NCI-H510A treated with DMSO at 0.1 percent for 48 hours (cell line): ENCODE data around the gene SORBS1.

ENCODE experiments used
- DNase-seq: peaks from one replicate; lab custom pipeline; 2025; lab: John Stamatoyannopoulos, UW

The SORBS1 gene

DNA sequence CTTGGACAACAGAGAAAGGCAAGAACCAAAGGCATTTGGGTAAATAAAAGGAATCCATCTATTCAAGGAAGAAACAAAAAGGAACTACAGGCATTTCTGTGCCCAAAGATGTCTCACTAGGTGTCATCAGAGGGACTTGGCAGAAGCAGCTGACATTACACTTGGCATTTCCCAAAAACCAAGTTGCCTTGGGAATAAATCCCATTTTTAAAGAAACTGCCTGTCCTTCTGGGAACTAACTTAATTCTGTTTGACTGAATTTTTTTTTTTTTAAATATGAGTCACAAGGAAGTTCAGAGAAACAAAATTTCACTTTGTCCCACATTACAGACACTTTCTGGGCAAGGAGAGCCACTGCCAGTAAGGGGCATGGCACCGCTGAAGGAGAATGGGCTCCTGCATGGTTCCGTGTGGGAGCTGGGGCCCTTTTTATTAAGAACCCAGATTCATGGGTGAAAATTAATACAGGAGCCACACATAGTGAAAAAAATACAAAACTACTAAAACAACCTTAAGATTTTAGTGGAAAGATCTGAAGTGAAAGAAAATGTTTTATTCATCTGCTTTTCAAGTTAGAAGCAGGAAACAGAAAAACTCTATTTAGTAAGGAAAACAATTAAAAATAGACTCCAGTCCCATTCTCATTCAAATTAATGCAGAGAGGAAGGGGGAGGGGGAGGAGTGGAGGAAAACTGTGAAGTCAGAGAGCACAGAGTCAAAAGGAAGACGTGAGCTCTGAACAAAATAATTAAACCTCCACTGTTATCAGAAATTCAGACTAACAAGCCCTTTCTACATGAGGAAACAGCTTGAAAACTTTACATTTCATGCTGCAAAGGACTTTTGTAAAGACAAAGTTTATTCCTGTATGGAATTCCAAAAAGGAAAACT is 151.9 kb downstream of the SORBS1 start:
- no peak for DNase-seq

DNA sequence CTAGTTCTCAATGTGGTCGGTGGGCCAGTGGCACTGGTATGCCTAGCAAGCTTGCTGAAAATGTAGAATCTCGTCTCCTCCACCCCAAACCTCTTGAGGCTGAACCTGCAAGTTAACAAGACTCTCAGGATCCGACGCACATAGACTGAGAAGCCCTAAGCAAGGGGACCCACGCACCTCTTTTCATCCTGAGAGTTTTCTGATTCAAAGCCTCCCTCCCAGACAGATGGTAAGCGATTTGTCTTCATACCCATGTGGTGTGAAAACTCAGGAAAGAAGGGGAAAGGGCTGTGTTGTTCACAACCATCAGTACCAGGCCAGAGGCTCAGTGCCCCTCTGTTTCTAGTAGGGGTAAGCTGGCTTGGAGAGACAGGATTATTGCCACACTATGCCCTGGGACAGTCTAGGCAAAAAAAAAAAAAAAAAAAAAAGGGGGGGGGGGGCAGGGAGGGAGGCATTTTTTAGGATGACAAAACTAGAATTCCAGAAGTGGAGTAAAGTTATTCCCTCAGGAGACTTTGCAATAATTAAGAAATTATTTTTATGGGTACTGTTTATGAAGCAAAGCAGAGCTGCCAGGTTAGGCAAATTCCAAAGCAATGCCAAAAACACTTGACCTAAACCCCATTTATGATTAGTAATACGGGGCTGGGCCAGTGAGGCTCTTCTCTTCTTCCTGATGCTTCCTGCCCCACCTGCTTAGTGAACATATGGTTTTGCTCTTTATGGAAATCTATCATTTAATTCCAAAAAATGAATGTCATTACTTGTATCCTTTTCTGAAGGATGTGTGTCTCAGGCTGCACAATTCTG is 152.8 kb downstream of the SORBS1 start:
- DNase-seq = no peak

DNA sequence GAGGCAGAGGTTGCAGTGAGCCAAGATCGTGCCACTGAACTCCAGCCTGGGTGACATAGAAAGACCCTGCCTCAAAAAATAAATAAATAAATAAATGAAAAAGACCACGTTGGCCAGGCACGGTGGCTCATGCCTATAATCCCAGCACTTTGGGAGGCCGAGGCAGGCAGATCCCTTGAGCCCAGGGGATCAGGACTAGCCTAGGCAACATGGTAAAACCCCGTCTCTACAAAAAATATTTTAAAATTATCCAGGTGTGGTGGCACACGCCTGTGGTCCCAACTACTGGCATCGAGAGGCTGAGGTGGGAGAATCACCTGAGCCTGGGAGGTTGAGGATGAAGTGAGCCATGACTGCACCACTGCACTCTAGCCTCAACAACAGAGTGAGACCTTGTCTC is 153.6 kb downstream of the SORBS1 start:
- no peak for DNase-seq

DNA sequence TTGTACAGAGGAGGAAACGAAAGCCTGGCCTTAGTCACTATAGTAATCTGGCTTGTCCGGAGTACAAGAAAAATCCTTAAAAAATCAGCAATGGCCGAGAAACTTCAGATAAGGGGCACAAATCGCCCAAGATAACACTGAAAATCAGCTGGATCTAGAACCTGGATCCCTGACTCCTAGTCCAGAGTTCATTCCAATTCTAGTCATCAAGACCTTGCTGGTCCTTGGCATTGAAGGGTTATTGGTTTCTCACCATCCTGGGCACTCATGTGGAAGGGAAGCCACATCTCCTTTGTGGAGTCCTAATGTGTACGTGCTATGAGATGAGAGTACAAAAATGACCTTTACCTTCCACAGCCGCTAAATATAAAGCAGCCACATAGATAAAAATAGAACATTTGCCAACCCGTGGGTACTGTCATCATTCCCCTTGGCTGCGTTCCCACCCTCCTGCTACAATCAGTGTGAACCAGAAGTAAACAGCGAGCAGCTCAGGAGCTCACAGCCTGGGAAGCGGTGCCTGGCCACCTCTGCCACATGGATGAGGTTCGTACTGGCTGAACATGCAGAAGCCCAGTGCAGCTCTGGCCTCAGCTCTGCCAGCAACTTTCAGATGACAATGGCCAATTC is 154.4 kb downstream of the SORBS1 start:
- no peak for DNase-seq

DNA sequence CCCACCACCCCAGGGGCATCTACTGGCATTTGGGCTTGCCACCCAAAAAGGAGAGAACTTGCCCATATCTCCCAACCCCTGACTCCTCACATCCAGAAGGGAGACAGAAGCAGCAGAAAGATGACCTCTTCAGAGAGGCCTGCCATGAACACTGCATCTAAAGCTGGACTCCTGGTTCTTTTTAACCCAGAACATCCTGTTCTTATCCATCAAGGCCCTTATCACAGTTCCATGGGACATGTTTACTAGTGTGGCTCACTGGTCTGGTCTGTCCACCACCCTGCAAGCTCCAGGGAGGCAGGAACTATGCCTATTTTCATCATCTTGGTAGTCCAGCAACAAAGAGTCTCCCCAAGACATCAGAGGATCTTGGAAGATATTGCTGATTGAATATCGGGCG is 155.5 kb downstream of the SORBS1 start:
- DNase-seq = no peak

GRCh38 chr10:95404864-95405263 is 156.3 kb downstream of the SORBS1 start:
- DNase-seq = no peak

GRCh38 chr10:95404462-95404858 is 156.7 kb downstream of the SORBS1 start:
- DNase-seq = no peak

DNA sequence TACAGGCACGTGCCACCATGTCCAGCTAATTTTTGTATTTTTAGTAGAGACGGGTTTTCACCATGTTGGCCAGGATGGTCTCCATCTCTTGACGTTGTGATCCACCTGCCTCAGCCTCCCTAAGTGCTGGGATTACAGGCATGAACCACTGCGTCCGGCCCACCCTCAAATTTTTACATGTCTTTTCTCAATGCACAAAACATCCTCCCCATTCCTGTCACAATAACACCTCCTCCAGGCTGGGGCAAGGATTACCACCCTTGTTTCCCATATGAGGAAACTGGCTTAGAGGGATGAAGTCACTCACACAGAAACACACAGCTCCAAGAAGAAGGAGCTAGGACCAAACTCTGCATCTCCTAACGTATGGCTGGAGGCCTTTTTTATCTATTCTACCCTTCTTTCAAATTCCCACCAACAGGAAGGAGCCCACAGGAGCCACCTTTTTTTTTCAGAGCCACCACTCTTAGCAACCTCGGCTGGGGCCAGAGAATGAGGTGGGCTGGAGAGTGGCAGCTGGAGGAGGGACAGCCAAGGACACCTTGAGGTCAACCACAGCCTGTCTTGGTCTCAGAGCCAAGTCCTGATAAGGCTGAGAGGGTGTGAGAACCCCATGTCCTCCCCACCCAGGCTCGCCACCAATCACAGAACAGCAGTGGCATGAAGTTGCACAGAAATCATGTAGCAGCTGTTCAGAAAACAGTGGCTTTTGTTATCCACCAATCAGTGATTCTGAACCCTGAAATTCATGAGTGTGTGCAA is 157.3 kb downstream of the SORBS1 start:
- DNase-seq = no peak

DNA sequence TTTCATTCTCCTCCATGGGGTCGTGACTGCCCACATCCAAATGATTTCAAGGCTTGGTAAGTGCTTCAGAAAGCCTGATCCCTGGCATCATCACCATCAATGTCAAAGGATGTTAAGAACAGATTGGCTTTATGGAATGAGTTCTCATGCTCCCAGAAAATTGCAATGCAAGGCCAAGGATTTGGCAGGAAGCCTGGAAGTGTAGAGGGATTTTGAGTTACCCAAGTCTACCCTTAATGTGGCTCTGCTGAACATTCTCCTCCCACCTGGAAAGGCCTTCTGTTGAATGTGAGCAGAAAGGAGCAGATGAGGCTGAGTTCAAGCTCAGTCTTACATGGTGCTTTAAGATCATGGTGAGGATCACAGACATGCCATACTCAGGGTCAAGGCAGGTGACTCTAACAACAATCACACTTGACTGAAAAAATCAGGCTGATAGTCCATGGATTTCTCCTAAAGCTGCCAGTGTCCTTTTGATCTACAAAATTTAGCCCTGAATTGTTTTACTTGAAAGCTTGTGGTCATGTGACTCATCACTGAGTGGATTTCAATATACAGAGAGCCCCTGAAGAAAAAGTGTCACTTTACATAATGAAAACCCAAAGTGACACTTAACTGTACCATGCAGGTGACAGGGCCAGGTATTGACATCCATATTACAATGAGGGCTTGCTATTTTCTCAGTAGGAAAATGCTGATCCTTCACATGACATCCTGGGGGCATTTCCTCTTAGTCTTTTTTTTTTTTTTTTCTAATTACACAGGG is 159.3 kb downstream of the SORBS1 start:
- no peak for DNase-seq

- no peak for DNase-seq
Observed at GRCh38 chr10:95400787-95401186, 160.4 kb downstream of the SORBS1 start.

GRCh38 chr10:95399183-95399582 is 162.0 kb downstream of the SORBS1 start:
- no peak for DNase-seq

DNA sequence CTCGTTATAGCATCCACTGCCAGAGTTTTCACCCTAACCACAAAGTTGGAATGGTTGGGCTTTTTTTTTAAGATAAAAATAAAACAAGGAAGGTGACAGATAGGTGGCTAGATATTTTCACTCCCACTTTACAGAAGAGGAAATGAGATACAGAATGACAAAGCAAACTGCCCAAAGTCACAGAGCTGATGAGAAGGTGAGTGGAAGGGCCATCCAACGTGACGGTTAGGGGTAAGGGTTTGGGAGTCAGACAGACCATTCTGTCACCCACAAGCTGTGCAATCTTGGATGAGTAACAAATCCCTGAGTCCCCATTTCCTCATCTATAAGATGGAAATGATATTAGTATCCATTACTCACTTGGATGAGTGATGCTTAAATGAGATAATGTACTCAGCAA is 163.4 kb downstream of the SORBS1 start:
- no peak for DNase-seq

GRCh38 chr10:95395947-95396449 is 165.2 kb downstream of the SORBS1 start:
- DNase-seq = no peak

GRCh38 chr10:95394161-95394880 is 166.8 kb downstream of the SORBS1 start:
- no peak for DNase-seq

DNA sequence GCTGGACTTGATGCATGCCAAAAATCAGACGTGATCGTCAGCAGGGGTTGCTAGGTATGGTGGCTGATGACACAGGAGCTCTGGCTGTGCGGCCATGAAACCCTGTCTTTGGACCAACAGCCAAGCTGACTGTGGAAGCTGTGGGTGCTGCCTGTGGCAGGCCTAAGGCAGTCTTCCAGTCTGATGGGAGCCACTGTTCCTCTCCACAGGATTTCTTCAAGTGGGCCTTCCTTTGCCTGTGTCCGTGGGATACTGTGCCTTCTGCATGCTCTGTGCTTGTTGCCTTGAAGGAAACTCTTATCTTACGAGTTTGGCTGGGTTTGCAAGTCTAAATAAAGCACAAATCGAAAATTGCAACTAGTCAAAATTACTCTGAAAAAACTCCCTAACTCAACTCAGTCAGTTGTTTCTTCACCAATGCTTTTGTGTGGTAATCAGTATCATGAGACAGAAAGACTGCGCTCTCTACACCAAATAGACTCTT is 168.4 kb downstream of the SORBS1 start:
- no peak for DNase-seq

DNA sequence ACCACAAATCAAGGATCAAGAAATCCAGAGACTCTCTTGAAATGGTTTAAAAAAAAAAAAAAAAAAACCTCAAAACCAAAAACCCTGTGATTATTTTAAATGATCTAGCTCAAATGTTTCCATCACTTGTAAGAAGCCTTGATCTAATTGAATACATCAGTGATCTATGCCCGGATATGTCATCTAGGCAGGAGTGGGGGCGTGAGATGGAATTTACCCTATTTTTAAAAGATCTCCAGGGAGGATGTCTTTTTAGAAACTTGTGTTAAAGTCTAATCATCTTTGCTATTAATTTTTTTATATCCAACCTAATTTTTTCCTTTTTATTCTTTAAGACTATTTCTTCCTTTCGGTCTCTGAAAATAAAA is 169.0 kb downstream of the SORBS1 start:
- no peak for DNase-seq

GRCh38 chr10:95391581-95392216 is 169.5 kb downstream of the SORBS1 start:
- no peak for DNase-seq

GRCh38 chr10:95391164-95391563 is 170.0 kb downstream of the SORBS1 start:
- DNase-seq = no peak

DNA sequence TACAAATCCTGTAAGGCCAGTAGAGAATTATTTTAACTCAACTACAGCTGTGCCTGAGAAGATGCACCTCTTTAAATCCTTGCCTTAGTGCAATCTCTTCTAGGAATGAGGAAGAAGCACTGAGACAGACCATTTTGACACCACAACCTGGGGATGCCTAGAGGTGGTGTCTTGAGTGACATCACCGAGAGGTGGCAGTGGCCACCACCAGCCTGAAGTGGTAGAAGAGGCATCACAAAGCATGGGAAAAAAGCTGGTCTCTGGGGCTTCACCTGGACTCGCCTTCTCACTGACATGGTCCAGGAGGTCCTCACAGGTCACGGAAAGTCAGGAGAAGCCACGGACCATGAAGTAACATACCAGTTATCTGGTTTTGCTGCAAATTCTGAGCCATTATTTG is 171.2 kb downstream of the SORBS1 start:
- no peak for DNase-seq

- DNase-seq = no peak
Observed at GRCh38 chr10:95389176-95389575, 172.0 kb downstream of the SORBS1 start.
